A549 (cell line): ENCODE results near the gene NEUROD6. TPM values are rescaled to one million over a fixed set of nuclear protein-coding genes. Genes with fewer than 3 reads are reported as not detected.
A peak's percentile ranks its signal among the peaks of the same experiment; 100 is the strongest.

ENCODE experiments used
- ATAC-seq, 2 experiments: fragments of 200-7000 bp in 1 of 2; fragments of >200 bp in 1 of 2; cut with Nextera tagmentation in 1 of 2; cut with Tn5 transposase in 1 of 2; 3 replicates each; pipeline versions ENCODE4 v1.8.0 to v1.9.1; 2018 to 2020; ENCODE audit warnings: mild to moderate bottlenecking in 1 of 2, moderate library complexity in 1 of 2
- CTCF ChIA-PET: fragments of 300-600 bp; sonication (Branson Sonifier 250); formaldehyde crosslinking; extraction: SDS; loops from one replicate; lab custom pipeline; 2021; ENCODE audit warnings: antibody characterized with exemption, inconsistent platforms; lab: Yijun Ruan, JAX
- POLR2A ChIA-PET: fragments of 350-600 bp; formaldehyde crosslinking; extraction: SDS; loops from one replicate; lab custom pipeline; 2021; ENCODE audit warnings: antibody characterized with exemption, inconsistent platforms; lab: Yijun Ruan, JAX
- DNase-seq, 2 experiments: peaks; one replicate each; pipeline versions ENCODE4 v3.0.0 to v3.0.0-alpha.2; 2011 to 2016; ENCODE audit warnings: low read depth in 1 of 2, low spot score in 1 of 2
- FAIRE-seq: peaks from 2 replicates; lab custom pipeline; 2011; peaks lifted over from hg19 to GRCh38; lab: Jason Lieb, UNC
- H3K27ac ChIP-seq, 2 experiments: fragments of >200 bp; sonication (Bioruptor Twin); formaldehyde crosslinking; 3 replicates each; pipeline ENCODE4 v1.5.1; 2016 to 2017
- H3K4me1 ChIP-seq: fragments of >200 bp; sonication (Bioruptor Twin); formaldehyde crosslinking; 3 replicates; pipeline ENCODE4 v1.6.1; 2016
- H3K4me2 ChIP-seq: fragments of >200 bp; sonication (Bioruptor Twin); formaldehyde crosslinking; 3 replicates; pipeline ENCODE4 v1.6.1; 2016
- H3K4me3 ChIP-seq: fragments of >200 bp; sonication (Bioruptor Twin); formaldehyde crosslinking; 3 replicates; pipeline ENCODE4 v1.5.1; 2016
- H3K9me3 ChIP-seq: fragments of >200 bp; sonication (Bioruptor Twin); formaldehyde crosslinking; 3 replicates; pipeline ENCODE4 v1.6.1; 2016
- ATOH8 ChIP-seq: fragments of 250-450 bp; sonication (Bioruptor Pico); IDR thresholded peaks from 2 replicates; pipeline ENCODE4 v1.5.0; 2020; ENCODE audit warnings: low read depth, mild to moderate bottlenecking, moderate library complexity
- BHLHE40 ChIP-seq: IDR thresholded peaks from 2 replicates; pipeline ENCODE4 v1.6.1; 2012; ENCODE audit warnings: low read depth, low read length, inconsistent platforms
- CTCF ChIP-seq: fragments of >200 bp; sonication (Bioruptor Twin); formaldehyde crosslinking; IDR thresholded peaks from 3 replicates; pipeline ENCODE4 v1.5.1; 2016
- EHF ChIP-seq: fragments of 250-450 bp; sonication (Bioruptor Pico); IDR thresholded peaks from 2 replicates; pipeline ENCODE4 v1.5.0; 2020; ENCODE audit warnings: mild to moderate bottlenecking
- HMGXB4 ChIP-seq: fragments of 250-450 bp; sonication (Bioruptor Pico); IDR thresholded peaks from 2 replicates; pipeline ENCODE4 v1.5.0; 2021; ENCODE audit warnings: mild to moderate bottlenecking, moderate library complexity, borderline replicate concordance
- HOXB5 ChIP-seq: fragments of 250-450 bp; sonication (Bioruptor Pico); IDR thresholded peaks from 2 replicates; pipeline ENCODE4 v1.5.0; 2020; ENCODE audit warnings: mild to moderate bottlenecking, moderate library complexity
- KDM1A ChIP-seq: fragments of 200-600 bp; sonication (generic); IDR thresholded peaks from 2 replicates; pipeline ENCODE4 v1.6.1; 2016; ENCODE audit warnings: low read depth, mild to moderate bottlenecking
- MAFK ChIP-seq: fragments of 450-650 bp; IDR thresholded peaks from 2 replicates; pipeline ENCODE4 v1.6.1; 2014; ENCODE audit not compliant: partially characterized antibody
- MAX ChIP-seq: IDR thresholded peaks from 2 replicates; pipeline ENCODE4 v1.6.1; 2012
- REST ChIP-seq: fragments of 200-600 bp; sonication (generic); IDR thresholded peaks from 2 replicates; pipeline ENCODE4 v1.6.1; 2016; ENCODE audit warnings: antibody characterized with exemption, mild to moderate bottlenecking, moderate library complexity
- SMC3 ChIP-seq: fragments of >200 bp; sonication (Bioruptor Twin); formaldehyde crosslinking; IDR thresholded peaks from 3 replicates; pipeline ENCODE4 v1.6.1; 2018; ENCODE audit warnings: inconsistent platforms
- USF2 ChIP-seq: fragments of 450-650 bp; IDR thresholded peaks from 2 replicates; pipeline ENCODE4 v1.6.1; 2014; ENCODE audit warnings: antibody characterized with exemption
- ZC3H11A ChIP-seq: fragments of 450-650 bp; IDR thresholded peaks from 2 replicates; pipeline ENCODE4 v1.6.1; 2014; ENCODE audit warnings: antibody characterized with exemption, mild to moderate bottlenecking
- WGBS: methylation state at CpG from one replicate; pipeline ENCODE4 v1.1.6; 2017; ENCODE audit errors: missing lambda C conversion rate; 5-methylcytosine and 5-hydroxymethylcytosine counted together
- polyA plus RNA-seq, 4 experiments: library from polyadenylated mRNA; depleted of rRNA in 3 of 4; stranded (reverse); fragments of >200 nt; fragmentation: RNase III in 1 of 4; extraction: RNeasy Plus Mini Kit Qiagen cat#74134 plus additional on column Dnase treatment in 1 of 4; gene quantifications; 2 replicates in 3 of 4; 3 replicates in 1 of 4; pipeline ENCODE4 v1.2.3, GENCODE V29; 2011 to 2017

NEUROD6 gene
- polyA plus RNA-seq, 2 of the 4 experiments (the other 2 are of a cell fraction): not detected

- Histone ChIP-seq H3K4me2 (peak overlapping the region; percentile 60), H3K9me3 (no peaks in the 10 kb centered on the region), H3K4me3 (peak overlapping the region; percentile 22; the same call in 1 of the 3 replicates), H3K27ac (no peak overlapping the region), H3K4me1 (no peaks in the 10 kb centered on the region)
- peak; percentile 64 to 79 for ATAC-seq
- TF ChIP-seq HMGXB4 (CRISPR knock-in tag) (no peak), CTCF (peak; percentile 17; the same call in 1 of the 3 replicates)
- WGBS: 61% methylated on average over 31 of the region's 71 CpGs
- CTCF ChIA-PET: interaction anchor here (0.6 to 1.3 kb wide), 5 partner anchors 12 to 376 kb away, joined by 3 to 5 read pairs (median 3); no protein-coding TSS in a partner anchor
- FAIRE-seq: no peak
- POLR2A ChIA-PET: no interaction called here
- no peak for DNase-seq
Measured at GRCh38 chr7:31336202-31337001, 4.1 kb downstream of the NEUROD6 start.

- no peak for TF ChIP-seq EHF
- TF ChIP-seq ATOH8: no peak
- TF ChIP-seq MAFK: no peak
- no peak for TF ChIP-seq HOXB5 (CRISPR knock-in tag)
- no peak for TF ChIP-seq REST
- no peak for TF ChIP-seq SMC3
- TF ChIP-seq ZC3H11A: no peak
- TF ChIP-seq BHLHE40: no peak
- no peak for TF ChIP-seq USF2
- TF ChIP-seq KDM1A: no peak
- no peak for TF ChIP-seq MAX
- TF ChIP-seq, all 56 proteins: peak for 0
- Histone ChIP-seq H3K4me2 (no peak overlapping the region), H3K9me3 (no peaks in the 10 kb centered on the region), H3K27ac (no peak overlapping the region), H3K4me3 (no peak overlapping the region), H3K4me1 (no peaks in the 10 kb centered on the region)
- DNase-seq (no peak), ATAC-seq (no peak; a peak in 1 of 6 replicates), FAIRE-seq (no peak)
- WGBS: 83% methylated on average over 12 of the region's 12 CpGs
- ChIA-PET CTCF (interaction anchor here (0.6 to 1.3 kb wide), 2 partner anchors 37 to 147 kb away, joined by 3 read pairs; no protein-coding TSS in a partner anchor), POLR2A (no interaction called here)
Measured at GRCh38 chr7:31335884-31336201, 4.7 kb downstream of the NEUROD6 start.
